ENCODE results near the gene PRSS16. TPM values are rescaled to one million over a fixed set of nuclear protein-coding genes. Genes with fewer than 3 reads are reported as not detected.

The PRSS16 gene
- total and polyA plus RNA-seq, 9 of the 15 experiments (the other 6 are each of a cell fraction or from before 2014, with no cell fraction given), result 4.5 to 21.3 (median 12.1) TPM

GRCh38 chr6:27237089-27237803, 10.3 kb upstream of the PRSS16 start (continued):
- TF ChIP-seq PRDM10 (IDR thresholded peaks at IDR 0.05; ENCODE audit: partially characterized antibody) (no peak), CHD7 (IDR thresholded peaks at IDR 0.05; ENCODE audit: low read depth, low read length) (no peak), MCM7 (IDR thresholded peaks at IDR 0.05) (no peak), XRCC4 (IDR thresholded peaks at IDR 0.05; ENCODE audit: extremely low read depth, insufficient read depth, insufficient read length) (no peak), TAF7 (tag; IDR thresholded peaks at IDR 0.05) (0 out of 2 replicates have a peak, but pooled peaks have one; percentile 51), CCNT2 (IDR thresholded peaks at IDR 0.05; ENCODE audit: borderline replicate concordance, extremely low read depth, insufficient read length, low read depth, low read length) (no peak), GTF2E2 (tag; IDR thresholded peaks at IDR 0.05) (no peak), NR2C1 (IDR thresholded peaks at IDR 0.05) (no peak), NR2C1 (tag; IDR thresholded peaks at IDR 0.05) (peak; percentile 68), ZSCAN32 (CRISPR knock-in tag; IDR thresholded peaks at IDR 0.05) (no peak), FOXA1 (IDR thresholded peaks at IDR 0.05; ENCODE audit: borderline replicate concordance) (no peak), SMARCC2 (IDR thresholded peaks at IDR 0.05; ENCODE audit: low read depth) (no peak)

Data from K562 (cell line).